SJCRH30 (cell line): ENCODE measurements around the gene MINDY3. TPM values are rescaled to one million over a fixed set of nuclear protein-coding genes. Genes with fewer than 3 reads are reported as not detected.
"Not testable (repeated sequence)": the region's sequence is repeated elsewhere in the genome, so short reads cannot be mapped to it uniquely, and the experiment has no call there.

Experiments used
- DNase-seq, 2 experiments: peaks; one replicate each; pipeline ENCODE4 v3.0.0-alpha.2; 2015 to 2020
- H3K27ac ChIP-seq: fragments of 250-450 bp; sonication (Bioruptor Pico); 2 replicates; pipeline ENCODE4 v1.5.1; 2020; ENCODE audit warnings: mild to moderate bottlenecking, moderate library complexity
- H3K27me3 ChIP-seq: fragments of 250-450 bp; sonication (Bioruptor Pico); 2 replicates; pipeline ENCODE4 v1.5.1; 2020; ENCODE audit warnings: mild to moderate bottlenecking, moderate library complexity
- H3K36me3 ChIP-seq: fragments of 250-450 bp; sonication (Bioruptor Pico); 2 replicates; pipeline ENCODE4 v1.5.1; 2020; ENCODE audit warnings: mild to moderate bottlenecking, moderate library complexity
- H3K4me1 ChIP-seq: fragments of 250-450 bp; sonication (Bioruptor Pico); 2 replicates; pipeline ENCODE4 v1.5.1; 2020; ENCODE audit warnings: mild to moderate bottlenecking, moderate library complexity
- H3K4me3 ChIP-seq: fragments of 250-450 bp; sonication (Bioruptor Pico); 2 replicates; pipeline ENCODE4 v1.5.1; 2020; ENCODE audit warnings: mild to moderate bottlenecking, moderate library complexity
- H3K9me3 ChIP-seq: fragments of 250-450 bp; sonication (Bioruptor Pico); replicated peaks from 2 replicates; pipeline ENCODE4 v1.5.1; 2020; ENCODE audit warnings: mild to moderate bottlenecking, moderate library complexity
- total RNA-seq: library from RNA; depleted of rRNA; stranded (reverse); fragments of >200 nt; shearing (Covaris generic); gene quantifications from 2 replicates; pipeline ENCODE4 v1.2.3, GENCODE V29; 2014

MINDY3 gene
- total RNA-seq, 1 experiment from 2014 or later: 18.4 TPM

DNA sequence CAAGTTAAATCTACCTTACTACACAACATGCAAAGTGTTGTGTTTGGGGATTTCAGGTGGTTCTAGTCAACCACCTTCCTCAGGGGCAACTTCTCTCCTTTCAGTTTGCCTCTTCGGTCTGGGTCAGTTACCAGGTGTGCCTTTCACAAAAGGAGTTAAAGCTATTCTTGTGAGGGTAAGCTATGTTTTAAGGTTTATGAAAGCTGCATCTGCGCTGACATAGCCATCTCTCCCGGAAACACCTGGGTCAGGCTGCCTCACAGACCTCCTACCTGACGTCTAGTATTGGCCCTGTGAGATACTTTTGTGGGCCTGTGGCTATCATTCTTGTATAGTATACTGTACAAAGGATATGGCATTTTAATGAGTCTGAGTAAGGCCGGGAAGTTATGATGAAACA is 72.9 kb downstream of the MINDY3 start:
- H3K4me1 ChIP-seq: peaks cover 18% of the 10 kb centered on the region
- no peaks in the 10 kb centered on the region for H3K27me3 ChIP-seq
- H3K4me3 ChIP-seq: no peak overlapping the region
- H3K36me3 ChIP-seq: peaks cover 2% of the 10 kb centered on the region; the same call in 1 of the 2 replicates
- no peaks in the 10 kb centered on the region for H3K9me3 ChIP-seq
- H3K27ac ChIP-seq: no peak overlapping the region
- no peak for DNase-seq

DNA sequence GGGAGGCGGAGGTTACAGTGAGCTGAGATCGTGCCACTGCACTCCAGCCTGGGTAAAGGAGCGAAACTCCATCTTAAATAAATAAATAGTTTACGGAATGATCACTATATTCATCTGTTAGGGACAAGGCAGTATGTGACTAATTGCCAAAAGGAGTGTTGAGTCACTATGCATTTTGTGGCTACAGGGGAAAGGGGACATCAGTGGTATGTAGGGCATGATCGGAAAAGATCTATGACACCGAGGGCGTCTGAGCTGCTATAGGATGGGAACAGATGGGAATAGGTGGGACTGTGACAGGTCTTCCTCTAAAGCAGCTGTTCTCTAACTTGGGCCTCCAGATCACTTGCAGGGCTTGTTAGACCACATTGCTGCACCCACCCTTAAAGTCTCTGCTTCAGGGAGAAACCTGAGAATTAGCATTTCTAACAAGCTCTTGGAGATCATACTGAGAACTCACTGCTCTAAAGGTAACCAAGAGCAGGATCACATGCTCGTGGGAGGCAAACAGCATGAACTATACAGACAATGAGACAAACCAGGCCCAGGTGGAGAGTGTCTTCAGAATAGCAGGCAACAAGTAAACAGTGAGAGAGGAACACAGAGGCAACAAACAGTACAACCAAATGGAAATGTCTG is 75.5 kb downstream of the MINDY3 start:
- peak in 1 of 2 experiments; percentile 4 for DNase-seq
- Histone ChIP-seq H3K9me3 (no peaks in the 10 kb centered on the region), H3K27ac (no peak overlapping the region), H3K4me3 (no peak overlapping the region), H3K27me3 (no peaks in the 10 kb centered on the region), H3K4me1 (peaks cover 18% of the 10 kb centered on the region), H3K36me3 (peaks cover 4% of the 10 kb centered on the region)

DNA sequence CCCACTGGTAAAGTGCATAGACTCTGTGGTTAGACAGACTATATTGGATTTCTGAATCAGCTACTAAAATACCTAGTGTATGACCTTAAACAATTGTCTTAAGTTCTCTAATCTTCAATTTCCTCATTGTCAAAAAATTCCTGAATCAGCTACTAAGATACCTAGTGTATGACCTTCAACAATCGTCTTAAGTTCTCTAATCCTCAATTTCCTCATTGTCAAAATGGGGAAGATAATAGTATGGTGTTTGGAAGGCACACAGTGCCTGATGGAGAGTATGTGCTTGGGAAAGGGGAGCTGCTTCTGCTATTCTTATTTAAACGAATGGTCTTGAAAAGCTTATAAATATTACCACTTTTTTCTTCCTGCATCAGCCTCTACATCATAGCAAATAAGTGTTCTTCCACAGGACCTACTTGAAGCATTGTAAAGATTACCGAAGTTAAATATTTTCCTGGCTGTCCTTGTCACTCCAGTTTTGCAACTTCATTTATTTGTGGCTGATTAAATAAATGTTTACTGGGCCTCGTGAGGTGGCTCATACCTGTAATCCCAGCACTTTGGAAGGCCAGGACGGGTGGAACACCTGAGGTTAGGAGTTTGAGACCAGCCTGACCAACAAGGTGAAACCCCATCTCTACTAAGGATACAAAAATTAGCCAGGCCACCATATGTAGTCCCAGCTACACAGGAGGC is 76.2 kb downstream of the MINDY3 start:
- H3K9me3 ChIP-seq: no peaks in the 10 kb centered on the region
- H3K27me3 ChIP-seq: no peaks in the 10 kb centered on the region
- no peak overlapping the region for H3K27ac ChIP-seq
- H3K4me1 ChIP-seq: peaks cover 18% of the 10 kb centered on the region
- DNase-seq: no peak
- H3K36me3 ChIP-seq: peaks cover 4% of the 10 kb centered on the region
- H3K4me3 ChIP-seq: no peak overlapping the region

DNA sequence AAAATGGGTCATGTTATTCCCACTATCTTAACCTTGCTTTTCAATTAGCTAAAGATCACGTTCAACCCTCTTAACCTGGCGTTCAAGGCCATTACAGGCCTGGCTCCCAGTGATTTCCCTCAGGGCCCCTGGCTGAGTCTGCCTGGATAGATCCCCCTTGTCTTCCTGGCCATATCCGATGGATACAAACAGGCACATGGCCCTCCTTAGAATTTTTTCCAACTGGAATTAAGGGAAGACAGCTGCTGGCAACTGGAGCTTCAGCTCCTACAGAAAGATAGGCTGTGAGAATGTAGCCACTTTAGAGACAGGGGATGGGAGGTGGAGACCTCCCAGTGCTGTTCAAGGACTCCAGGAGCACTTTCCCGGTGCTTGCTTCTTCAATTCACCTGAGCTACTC is 77.5 kb downstream of the MINDY3 start:
- H3K36me3 ChIP-seq: peaks cover 15% of the 10 kb centered on the region
- DNase-seq: peak; percentile 9 to 53
- no peak overlapping the region for H3K27ac ChIP-seq
- H3K9me3 ChIP-seq: no peaks in the 10 kb centered on the region; the same call in 1 of the 2 replicates
- peaks cover 18% of the 10 kb centered on the region for H3K4me1 ChIP-seq
- no peaks in the 10 kb centered on the region for H3K27me3 ChIP-seq
- no peak overlapping the region for H3K4me3 ChIP-seq

DNA sequence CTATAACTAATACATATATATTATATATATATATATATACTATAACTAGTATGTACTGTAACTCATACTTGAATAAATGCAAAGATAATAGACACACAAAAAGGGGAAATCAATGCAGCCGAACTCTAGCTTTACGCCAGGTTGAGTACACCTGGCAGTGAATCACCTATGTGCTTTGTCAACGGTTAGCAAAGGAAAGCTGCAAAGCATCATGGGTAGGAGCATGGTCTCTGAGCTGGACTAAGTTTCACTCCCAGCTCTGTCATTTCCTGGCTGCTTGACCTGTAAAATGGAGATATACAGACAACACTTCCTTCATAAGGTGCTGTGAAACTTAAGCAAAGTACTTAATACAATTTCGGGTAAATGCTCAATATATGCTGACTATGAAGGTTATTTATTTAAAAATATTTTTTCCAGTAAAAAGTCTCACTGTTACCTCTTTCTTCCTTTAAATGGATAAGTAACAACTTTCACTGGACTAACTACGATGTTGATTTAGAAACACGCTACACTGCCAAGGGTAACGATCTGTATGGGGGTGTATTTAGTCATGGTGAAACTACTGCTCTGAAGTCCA is 78.8 kb downstream of the MINDY3 start:
- H3K4me1 ChIP-seq: peaks cover 18% of the 10 kb centered on the region
- H3K36me3 ChIP-seq: peaks cover 16% of the 10 kb centered on the region
- no peaks in the 10 kb centered on the region for H3K27me3 ChIP-seq
- no peak overlapping the region for H3K4me3 ChIP-seq
- H3K27ac ChIP-seq: no peak overlapping the region
- no peak for DNase-seq
- H3K9me3 ChIP-seq: no peaks in the 10 kb centered on the region; the same call in 1 of the 2 replicates

DNA sequence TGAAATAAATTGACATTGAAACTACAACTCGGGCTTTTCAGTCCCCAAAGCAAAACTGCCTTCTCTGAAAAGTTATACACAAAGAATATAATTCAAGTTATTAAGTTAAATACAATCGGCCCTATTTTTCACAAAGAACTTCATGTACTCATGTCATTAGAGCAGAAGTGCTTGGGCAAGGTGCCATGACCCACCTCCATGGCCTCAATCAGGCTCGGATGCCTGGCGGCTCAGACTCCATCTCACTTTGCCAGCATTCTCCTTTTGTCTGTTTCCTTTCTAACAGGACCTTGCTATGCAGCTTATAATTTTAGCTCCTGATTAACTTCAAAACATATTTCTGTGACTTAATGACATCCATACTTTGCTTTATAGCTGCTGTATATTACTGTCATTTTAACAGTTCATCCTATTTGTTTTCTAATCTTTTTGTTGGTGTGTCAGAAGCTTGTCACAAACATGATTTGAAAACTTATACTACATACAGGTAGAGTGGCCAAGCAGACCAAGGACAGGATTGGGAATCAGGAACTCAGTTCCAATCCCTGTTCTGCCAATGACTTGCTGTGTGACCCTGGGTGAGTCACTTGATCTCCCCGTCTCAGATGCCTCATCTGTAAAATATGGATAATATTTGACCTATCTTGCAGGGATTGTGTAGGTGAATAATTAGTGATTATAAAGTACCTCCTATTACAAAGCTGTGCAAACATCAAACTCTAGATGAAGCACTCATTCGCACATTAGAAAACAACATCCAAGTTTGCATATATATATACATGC is 79.8 kb downstream of the MINDY3 start:
- H3K4me1 ChIP-seq: peaks cover 22% of the 10 kb centered on the region
- peaks cover 16% of the 10 kb centered on the region for H3K36me3 ChIP-seq
- no peaks in the 10 kb centered on the region; the same call in none of the 2 replicates for H3K9me3 ChIP-seq
- no peak overlapping the region for H3K4me3 ChIP-seq
- no peak for DNase-seq
- no peak overlapping the region for H3K27ac ChIP-seq
- no peaks in the 10 kb centered on the region for H3K27me3 ChIP-seq

DNA sequence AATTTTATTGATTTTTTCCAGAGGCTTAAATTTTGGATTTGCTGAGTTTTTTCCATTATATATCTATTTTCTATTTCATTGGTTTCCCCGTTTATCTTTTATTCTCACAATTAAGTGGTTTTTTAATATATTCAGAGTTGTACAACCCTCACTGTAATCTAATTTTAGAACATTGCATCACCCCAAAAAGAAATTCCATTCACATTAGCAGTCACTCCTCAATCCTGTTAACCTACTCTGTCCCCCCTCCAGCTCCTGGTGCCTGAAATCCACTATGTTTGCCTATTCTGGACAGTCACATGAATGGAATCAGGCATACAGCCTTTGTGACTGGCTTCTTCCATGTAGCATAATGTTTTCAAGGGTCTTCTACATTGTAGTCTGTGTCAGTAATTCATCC is 84.8 kb downstream of the MINDY3 start:
- H3K27ac ChIP-seq: peak overlapping the region; percentile 1; the same call in 1 of the 2 replicates

DNA sequence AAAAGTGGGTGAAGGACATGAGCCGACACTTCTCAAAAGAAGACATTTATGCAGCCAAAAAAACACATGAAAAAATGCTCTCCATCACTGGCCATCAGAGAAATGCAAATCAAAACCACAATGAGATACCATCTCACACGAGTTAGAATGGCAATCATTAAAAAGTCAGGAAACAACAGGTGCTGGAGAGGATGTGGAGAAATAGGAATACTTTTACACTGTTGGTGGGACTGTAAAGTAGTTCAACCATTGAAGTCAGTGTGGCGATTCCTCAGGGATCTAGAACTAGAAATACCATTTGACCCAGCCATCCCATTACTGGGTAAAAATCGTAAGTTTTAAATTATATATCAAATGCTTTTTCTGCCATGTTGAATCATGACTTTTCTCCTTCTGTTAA is 85.8 kb downstream of the MINDY3 start:
- DNase-seq, H3K9me3 ChIP-seq, H3K27ac ChIP-seq, H3K4me3 ChIP-seq, H3K27me3 ChIP-seq: not testable (repeated sequence)
- peaks cover 10% of the 10 kb centered on the region for H3K4me1 ChIP-seq
- H3K36me3 ChIP-seq: peaks cover 12% of the 10 kb centered on the region

More for the DNA sequence above, 84.8 kb downstream of the MINDY3 start:
- Histone ChIP-seq H3K9me3 (no peaks in the 10 kb centered on the region; the same call in none of the 2 replicates), H3K27me3 (no peaks in the 10 kb centered on the region), H3K4me3 (no peak overlapping the region), H3K4me1 (peaks cover 10% of the 10 kb centered on the region), H3K36me3 (peaks cover 12% of the 10 kb centered on the region)
- no peak for DNase-seq

DNA sequence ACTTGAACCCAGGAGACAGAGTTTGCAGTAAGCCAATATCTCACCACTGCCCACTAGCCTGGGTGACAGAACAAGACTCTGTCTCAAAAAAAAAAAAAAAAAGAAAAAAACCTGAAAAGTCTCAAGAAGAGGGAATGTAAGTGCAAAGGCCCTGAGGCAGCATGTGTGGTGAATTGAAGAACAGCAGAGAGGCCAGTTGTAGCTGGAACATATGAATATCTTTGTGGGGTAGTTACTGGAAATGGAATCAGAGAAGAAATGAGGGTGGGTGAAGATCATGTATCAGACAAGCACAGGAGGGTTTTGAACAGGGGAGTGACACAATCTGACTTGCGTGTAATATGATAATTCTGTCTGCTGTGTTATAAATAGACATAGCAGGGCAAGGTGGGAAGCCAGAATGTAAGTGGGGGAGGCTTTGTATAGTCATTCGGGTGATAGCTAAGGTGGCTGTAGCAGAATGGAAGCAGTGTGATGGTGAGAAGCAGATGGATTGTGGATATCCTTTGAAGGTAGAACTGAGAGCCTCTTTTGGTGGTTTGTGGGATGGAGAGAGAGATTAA is 95.3 kb downstream of the MINDY3 start:
- no peak for DNase-seq
- no peaks in the 10 kb centered on the region for H3K36me3 ChIP-seq
- H3K4me3 ChIP-seq: no peak overlapping the region

DNA sequence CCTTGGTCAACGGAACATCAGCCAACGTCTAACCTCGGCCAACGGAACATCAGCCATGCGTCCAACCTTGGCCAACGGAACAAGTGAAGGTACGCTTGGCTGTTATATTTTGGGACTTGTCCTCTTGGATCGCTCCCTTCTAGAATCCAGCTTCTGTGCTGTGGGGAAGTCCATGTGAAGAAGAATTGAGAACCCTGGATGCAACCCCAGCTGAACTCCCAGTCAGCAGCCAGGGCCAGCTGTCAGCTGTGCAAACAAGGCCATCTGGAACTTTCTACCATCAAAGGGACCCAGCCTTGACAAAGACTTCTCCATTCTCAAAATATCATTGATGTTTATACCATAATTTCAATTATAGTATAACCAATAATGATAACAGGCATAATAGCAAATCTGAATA is 97.3 kb downstream of the MINDY3 start:
- H3K4me3 ChIP-seq: no peak overlapping the region
- H3K9me3 ChIP-seq: no peaks in the 10 kb centered on the region
- H3K4me1 ChIP-seq: no peaks in the 10 kb centered on the region
- H3K27ac ChIP-seq: no peak overlapping the region
- no peaks in the 10 kb centered on the region for H3K36me3 ChIP-seq
- no peaks in the 10 kb centered on the region for H3K27me3 ChIP-seq
- DNase-seq: no peak

More for the DNA sequence above, 95.3 kb downstream of the MINDY3 start:
- H3K27ac ChIP-seq: no peak overlapping the region
- H3K9me3 ChIP-seq: no peaks in the 10 kb centered on the region
- H3K27me3 ChIP-seq: no peaks in the 10 kb centered on the region
- no peaks in the 10 kb centered on the region for H3K4me1 ChIP-seq

DNA sequence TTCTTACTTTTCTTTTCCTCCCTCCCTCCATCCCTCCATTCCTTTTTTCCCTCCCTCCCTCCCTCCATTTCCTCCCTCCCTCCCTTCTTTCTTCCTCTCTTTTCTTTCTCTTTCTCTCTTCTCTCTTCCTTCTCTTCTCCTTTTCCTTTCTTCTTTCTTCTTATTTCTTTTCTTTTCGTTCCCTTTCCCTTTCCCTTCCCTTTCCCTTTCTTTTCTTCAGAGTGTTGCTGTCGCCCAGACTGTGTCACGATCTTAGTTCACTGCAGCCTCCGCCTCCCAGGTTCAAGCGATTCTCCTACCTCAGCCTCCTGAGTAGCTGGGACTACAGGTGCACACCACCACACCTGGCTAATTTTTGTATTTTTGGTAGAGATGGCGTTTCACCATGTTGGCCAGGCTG is 98.1 kb downstream of the MINDY3 start:
- not testable (repeated sequence) for H3K4me1 ChIP-seq, H3K27me3 ChIP-seq, H3K27ac ChIP-seq, H3K9me3 ChIP-seq, H3K4me3 ChIP-seq, H3K36me3 ChIP-seq, DNase-seq

DNA sequence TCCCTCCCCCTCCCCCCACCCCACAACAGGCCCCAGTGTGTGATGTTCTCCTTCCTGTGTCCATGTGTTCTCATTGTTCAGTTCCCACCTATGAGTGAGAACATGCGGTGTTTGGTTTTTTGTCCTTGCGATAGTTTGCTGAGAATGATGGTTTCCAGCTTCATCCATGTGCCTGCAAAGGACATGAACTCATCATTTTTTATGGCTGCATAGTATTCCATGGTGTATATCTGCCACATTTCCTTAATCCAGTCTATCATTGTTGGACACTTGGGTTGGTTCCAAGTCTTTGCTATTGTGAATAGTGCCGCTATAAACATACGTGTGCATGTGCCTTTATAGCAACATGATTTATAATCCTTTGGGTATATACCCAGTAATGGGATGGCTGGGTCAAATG is 99.1 kb downstream of the MINDY3 start:
- not testable (repeated sequence) for H3K4me1 ChIP-seq, H3K4me3 ChIP-seq, H3K27ac ChIP-seq, H3K27me3 ChIP-seq, DNase-seq, H3K36me3 ChIP-seq, H3K9me3 ChIP-seq

DNA sequence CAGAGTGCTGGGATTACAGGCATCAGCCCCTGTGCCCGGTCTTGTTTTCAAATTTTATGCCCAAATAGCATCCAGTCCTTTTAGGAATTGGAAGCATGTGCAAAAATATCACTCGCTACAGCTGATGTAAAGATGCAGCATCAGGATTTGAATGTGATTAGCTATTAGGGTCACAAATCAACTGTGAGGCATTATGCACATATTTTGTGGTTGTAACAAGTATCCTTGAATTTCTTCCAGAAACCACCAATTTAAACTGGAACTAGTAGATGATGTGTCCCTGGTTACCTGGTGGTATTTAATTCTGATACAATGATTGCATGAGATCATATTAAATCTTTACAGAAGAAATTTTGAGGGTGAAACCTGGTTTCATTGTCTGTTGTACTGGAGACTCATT is 99.6 kb downstream of the MINDY3 start:
- Histone ChIP-seq H3K36me3 (no peaks in the 10 kb centered on the region), H3K27me3 (no peaks in the 10 kb centered on the region), H3K4me3 (no peak overlapping the region), H3K27ac (no peak overlapping the region), H3K9me3 (no peaks in the 10 kb centered on the region), H3K4me1 (no peaks in the 10 kb centered on the region)
- DNase-seq: no peak

DNA sequence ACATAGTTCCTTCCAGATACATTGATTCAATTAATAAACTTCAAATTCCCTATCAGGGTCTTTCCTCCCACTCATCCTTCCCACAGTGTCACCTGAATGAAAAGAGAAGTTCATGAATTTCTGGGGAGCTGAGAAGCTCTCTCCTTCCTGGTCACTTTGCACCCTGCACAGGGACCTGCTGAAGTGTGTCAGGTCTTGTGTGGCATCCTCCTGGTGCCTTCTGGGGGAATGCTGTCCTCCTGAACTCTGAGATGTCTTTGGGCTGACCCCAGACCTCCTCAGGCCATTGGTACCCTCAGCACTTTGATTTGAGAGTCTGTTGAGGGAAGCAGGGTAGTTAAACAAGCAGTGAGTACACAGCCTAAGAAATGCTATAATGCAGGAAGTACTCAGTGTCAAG is 101.0 kb downstream of the MINDY3 start:
- no peaks in the 10 kb centered on the region for H3K4me1 ChIP-seq
- DNase-seq: no peak
- H3K27me3 ChIP-seq: no peaks in the 10 kb centered on the region
- H3K4me3 ChIP-seq: no peak overlapping the region
- no peak overlapping the region for H3K27ac ChIP-seq
- H3K36me3 ChIP-seq: no peaks in the 10 kb centered on the region
- no peaks in the 10 kb centered on the region for H3K9me3 ChIP-seq
